GM10248 (cell line): ENCODE results near the gene NUDT22.

Experiments
- CTCF ChIA-PET: fragments of 300-600 bp; sonication (Branson Sonifier 250); formaldehyde crosslinking; extraction: SDS; loops from one replicate; lab custom pipeline; 2021; ENCODE audit warnings: antibody characterized with exemption; lab: Yijun Ruan, JAX
- POLR2A ChIA-PET: fragments of 350-650 bp; sonication (Branson Sonifier 250); formaldehyde crosslinking; extraction: SDS; loops from one replicate; lab custom pipeline; 2020; ENCODE audit warnings: antibody characterized with exemption; lab: Yijun Ruan, JAX
- DNase-seq: peaks from one replicate; pipeline ENCODE4 v3.0.0; 2012; ENCODE audit errors: extremely low spot score
- CTCF ChIP-seq: IDR thresholded peaks from 2 replicates; pipeline ENCODE4 v1.5.1; 2012; ENCODE audit warnings: mild to moderate bottlenecking, low read depth; ENCODE audit errors: extremely low read depth, missing control alignments, control extremely low read depth

The NUDT22 gene

GRCh38 chr11:64258946-64259532, 33.0 kb downstream of the NUDT22 start:
- no peak for TF ChIP-seq CTCF
- ChIA-PET CTCF (interaction anchor here (0.9 to 14.6 kb wide), 4 partner anchors 8 to 53 kb away, joined by 3 to 134 read pairs (median 8); partner anchors contain the start of genes FERMT3 and PLCB3), POLR2A (interaction anchor here (0.5 kb wide), 1 partner anchor 10 kb away, joined by 4 read pairs; no protein-coding TSS in a partner anchor)
- no peak for DNase-seq

GRCh38 chr11:64259533-64260067, 33.5 kb downstream of the NUDT22 start:
- ChIA-PET POLR2A (interaction anchor here (0.5 kb wide), 1 partner anchor 9 kb away, joined by 4 read pairs; no protein-coding TSS in a partner anchor), CTCF (interaction anchor here (0.9 to 14.6 kb wide), 3 partner anchors 9 to 45 kb away, joined by 3 to 134 read pairs (median 9); partner anchors contain the start of gene PLCB3)

DNA sequence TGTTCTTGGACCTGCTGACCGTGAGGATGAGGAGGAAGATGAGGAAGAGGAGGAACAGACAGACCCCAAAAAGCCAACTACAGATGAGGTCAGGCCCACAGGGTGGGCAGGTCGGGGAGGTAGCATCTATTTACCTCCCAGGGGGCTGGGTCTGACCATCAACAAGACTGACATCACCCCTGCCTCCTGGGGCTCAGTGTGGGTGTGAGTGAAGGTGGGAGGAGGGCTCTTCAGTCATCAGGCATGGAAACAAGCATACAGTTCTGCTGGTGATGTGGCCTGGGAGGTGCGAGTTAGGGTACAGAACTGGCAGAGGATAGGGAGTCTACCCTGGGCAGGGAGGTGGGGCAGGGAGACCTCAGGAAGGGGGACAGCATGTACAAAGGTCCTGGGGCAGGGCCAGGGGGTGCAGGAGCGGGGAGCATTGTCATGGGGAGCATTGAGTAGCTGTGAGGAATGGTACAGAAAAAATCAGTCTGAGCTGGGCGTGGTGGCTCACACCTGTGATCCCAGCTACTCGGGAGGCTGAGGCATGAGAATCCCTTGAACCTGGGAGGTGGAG, 34.2 kb downstream of the NUDT22 start:
- no peak for TF ChIP-seq CTCF
- CTCF ChIA-PET: interaction anchor here (1.8 to 14.6 kb wide), 2 partner anchors 10 to 12 kb away, joined by 5 to 134 read pairs; partner anchors contain the start of gene PLCB3
- DNase-seq: peak; percentile 57
- POLR2A ChIA-PET: no interaction called here

More at GRCh38 chr11:64259533-64260067, 33.5 kb downstream of the NUDT22 start:
- TF ChIP-seq CTCF: no peak
- peak; percentile 48 for DNase-seq

DNA sequence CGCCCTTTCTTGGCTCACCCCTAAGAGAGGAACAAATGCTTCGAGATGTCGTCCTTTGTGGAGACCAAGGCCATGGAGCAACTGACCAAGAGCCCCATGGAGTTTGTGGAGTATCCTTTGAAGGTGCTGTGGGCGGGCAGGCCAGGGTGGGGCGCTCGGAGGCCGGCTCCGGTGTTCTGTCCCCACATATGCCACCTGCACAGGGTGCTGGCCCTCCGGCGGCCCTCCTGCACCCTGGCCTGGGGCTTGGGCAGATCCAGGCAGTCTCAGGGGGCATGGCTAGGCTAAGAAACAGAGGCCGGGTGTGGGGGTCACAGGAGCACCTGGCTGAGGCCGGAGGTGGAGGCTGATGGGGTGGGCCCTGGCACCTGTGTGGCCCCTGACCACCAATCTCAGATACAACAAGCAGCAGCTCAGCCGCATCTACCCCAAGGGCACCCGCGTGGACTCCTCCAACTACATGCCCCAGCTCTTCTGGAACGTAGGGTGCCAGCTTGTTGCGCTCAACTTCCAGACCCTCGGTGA, 35.5 kb downstream of the NUDT22 start:
- CTCF ChIA-PET: interaction anchor here (1.0 to 14.6 kb wide), 4 partner anchors 10 to 55 kb away, joined by 3 to 134 read pairs (median 6); partner anchors contain the start of genes CATSPERZ, FERMT3 and PLCB3
- no peak for DNase-seq
- POLR2A ChIA-PET: no interaction called here
- no peak for TF ChIP-seq CTCF

DNA sequence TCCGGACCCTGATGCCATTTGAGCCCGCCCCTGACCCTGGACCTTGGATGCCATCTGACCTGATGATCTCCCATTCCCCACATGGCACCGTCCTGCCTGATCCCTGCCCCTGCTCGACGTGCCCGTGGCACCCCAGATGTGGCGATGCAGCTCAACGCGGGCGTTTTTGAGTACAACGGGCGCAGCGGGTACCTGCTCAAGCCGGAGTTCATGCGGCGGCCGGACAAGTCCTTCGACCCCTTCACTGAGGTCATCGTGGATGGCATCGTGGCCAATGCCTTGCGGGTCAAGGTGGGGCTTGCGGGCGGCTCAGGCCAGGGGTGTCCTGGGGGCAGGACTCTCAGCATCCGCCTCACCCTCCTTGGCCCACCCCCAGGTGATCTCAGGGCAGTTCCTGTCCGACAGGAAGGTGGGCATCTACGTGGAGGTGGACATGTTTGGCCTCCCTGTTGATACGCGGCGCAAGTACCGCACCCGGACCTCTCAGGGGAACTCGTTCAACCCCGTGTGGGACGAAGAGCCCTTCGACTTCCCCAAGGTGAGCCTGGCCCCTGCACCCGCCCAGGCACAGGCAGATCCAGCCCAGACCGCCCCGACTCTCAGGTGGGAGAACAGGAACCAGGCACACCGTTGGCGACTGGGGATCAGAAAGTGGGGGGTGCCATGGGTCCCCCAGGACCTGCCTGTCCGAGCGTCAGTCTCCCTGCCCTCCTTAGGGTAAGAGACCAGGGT, 36.4 kb downstream of the NUDT22 start:
- CTCF ChIA-PET: interaction anchor here (1.0 to 14.6 kb wide), 5 partner anchors 8 to 56 kb away, joined by 3 to 134 read pairs (median 5); partner anchors contain the start of genes CATSPERZ, FERMT3 and PLCB3
- TF ChIP-seq CTCF: no peak
- POLR2A ChIA-PET: no interaction called here
- no peak for DNase-seq
